ENCODE results near the gene SPRY1. TPM values are rescaled to one million over a fixed set of nuclear protein-coding genes. Genes with fewer than 3 reads are reported as not detected.

SPRY1 gene
- total and polyA plus RNA-seq, 2 of the 8 experiments (the other 6 are each of a cell fraction or from before 2014, with no cell fraction given), result 11.7 to 56.2 TPM

DNA sequence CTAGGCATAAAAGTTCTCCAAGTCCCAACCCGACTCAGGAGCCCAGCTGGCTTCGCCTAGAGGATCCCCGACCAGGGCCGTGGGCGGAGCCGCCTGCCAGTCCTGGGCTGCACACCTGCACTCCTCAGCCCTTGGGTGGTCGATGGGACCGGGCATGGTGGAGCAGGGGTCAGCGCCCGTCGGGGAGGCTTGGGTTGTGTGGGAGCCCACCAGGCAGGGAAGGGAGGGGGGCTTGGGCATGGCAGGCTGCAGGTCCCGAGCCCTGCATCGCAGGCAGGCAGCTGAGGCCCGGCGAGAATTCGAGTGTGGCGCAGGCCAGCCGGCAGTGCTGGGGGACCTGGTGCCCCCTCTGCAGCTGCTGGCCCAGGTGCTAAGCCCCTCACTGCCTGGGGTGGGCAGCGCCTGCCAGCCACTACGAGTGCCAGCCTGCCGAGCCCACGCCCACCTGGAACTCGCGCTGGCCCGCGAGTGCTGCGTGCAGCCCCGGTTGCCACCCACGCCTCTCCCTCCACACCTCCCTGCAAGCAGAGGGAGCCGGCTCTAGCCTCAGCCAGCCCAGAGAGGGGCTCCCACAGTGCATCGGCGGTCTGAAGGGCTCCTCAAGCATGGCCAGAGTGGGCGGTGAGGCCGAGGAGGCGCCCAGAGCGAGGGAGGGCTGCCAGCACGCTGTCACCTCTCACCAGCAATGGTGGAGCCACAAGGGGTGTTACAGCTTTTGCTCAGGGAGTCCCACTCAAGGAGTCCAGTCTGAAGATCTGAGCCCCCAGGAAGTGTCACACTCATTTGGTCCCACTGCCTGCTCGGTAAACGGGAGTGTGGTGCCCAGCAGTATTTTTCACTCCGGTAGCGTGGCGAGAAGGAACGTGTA lies 38.9 kb downstream of the SPRY1 start (continued):
- TF ChIP-seq, protein P1, sequence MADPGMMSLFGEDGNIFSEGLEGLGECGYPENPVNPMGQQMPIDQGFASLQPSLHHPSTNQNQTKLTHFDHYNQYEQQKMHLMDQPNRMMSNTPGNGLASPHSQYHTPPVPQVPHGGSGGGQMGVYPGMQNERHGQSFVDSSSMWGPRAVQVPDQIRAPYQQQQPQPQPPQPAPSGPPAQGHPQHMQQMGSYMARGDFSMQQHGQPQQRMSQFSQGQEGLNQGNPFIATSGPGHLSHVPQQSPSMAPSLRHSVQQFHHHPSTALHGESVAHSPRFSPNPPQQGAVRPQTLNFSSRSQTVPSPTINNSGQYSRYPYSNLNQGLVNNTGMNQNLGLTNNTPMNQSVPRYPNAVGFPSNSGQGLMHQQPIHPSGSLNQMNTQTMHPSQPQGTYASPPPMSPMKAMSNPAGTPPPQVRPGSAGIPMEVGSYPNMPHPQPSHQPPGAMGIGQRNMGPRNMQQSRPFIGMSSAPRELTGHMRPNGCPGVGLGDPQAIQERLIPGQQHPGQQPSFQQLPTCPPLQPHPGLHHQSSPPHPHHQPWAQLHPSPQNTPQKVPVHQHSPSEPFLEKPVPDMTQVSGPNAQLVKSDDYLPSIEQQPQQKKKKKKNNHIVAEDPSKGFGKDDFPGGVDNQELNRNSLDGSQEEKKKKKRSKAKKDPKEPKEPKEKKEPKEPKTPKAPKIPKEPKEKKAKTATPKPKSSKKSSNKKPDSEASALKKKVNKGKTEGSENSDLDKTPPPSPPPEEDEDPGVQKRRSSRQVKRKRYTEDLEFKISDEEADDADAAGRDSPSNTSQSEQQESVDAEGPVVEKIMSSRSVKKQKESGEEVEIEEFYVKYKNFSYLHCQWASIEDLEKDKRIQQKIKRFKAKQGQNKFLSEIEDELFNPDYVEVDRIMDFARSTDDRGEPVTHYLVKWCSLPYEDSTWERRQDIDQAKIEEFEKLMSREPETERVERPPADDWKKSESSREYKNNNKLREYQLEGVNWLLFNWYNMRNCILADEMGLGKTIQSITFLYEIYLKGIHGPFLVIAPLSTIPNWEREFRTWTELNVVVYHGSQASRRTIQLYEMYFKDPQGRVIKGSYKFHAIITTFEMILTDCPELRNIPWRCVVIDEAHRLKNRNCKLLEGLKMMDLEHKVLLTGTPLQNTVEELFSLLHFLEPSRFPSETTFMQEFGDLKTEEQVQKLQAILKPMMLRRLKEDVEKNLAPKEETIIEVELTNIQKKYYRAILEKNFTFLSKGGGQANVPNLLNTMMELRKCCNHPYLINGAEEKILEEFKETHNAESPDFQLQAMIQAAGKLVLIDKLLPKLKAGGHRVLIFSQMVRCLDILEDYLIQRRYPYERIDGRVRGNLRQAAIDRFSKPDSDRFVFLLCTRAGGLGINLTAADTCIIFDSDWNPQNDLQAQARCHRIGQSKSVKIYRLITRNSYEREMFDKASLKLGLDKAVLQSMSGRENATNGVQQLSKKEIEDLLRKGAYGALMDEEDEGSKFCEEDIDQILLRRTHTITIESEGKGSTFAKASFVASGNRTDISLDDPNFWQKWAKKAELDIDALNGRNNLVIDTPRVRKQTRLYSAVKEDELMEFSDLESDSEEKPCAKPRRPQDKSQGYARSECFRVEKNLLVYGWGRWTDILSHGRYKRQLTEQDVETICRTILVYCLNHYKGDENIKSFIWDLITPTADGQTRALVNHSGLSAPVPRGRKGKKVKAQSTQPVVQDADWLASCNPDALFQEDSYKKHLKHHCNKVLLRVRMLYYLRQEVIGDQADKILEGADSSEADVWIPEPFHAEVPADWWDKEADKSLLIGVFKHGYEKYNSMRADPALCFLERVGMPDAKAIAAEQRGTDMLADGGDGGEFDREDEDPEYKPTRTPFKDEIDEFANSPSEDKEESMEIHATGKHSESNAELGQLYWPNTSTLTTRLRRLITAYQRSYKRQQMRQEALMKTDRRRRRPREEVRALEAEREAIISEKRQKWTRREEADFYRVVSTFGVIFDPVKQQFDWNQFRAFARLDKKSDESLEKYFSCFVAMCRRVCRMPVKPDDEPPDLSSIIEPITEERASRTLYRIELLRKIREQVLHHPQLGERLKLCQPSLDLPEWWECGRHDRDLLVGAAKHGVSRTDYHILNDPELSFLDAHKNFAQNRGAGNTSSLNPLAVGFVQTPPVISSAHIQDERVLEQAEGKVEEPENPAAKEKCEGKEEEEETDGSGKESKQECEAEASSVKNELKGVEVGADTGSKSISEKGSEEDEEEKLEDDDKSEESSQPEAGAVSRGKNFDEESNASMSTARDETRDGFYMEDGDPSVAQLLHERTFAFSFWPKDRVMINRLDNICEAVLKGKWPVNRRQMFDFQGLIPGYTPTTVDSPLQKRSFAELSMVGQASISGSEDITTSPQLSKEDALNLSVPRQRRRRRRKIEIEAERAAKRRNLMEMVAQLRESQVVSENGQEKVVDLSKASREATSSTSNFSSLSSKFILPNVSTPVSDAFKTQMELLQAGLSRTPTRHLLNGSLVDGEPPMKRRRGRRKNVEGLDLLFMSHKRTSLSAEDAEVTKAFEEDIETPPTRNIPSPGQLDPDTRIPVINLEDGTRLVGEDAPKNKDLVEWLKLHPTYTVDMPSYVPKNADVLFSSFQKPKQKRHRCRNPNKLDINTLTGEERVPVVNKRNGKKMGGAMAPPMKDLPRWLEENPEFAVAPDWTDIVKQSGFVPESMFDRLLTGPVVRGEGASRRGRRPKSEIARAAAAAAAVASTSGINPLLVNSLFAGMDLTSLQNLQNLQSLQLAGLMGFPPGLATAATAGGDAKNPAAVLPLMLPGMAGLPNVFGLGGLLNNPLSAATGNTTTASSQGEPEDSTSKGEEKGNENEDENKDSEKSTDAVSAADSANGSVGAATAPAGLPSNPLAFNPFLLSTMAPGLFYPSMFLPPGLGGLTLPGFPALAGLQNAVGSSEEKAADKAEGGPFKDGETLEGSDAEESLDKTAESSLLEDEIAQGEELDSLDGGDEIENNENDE (IDR thresholded peaks at IDR 0.05; ENCODE audit: insufficient replicate concordance, low read length), result no peak
- TF ChIP-seq GABPA (IDR thresholded peaks at IDR 0.05; ENCODE audit: borderline replicate concordance, insufficient read depth, low read length) (no peak), TAF1 (IDR thresholded peaks at IDR 0.05; ENCODE audit: low read depth, low read length) (no peak), CBX8 (IDR thresholded peaks at IDR 0.05; ENCODE audit: borderline replicate concordance, low read depth, low read length) (no peak), NRF1 (IDR thresholded peaks at IDR 0.05; ENCODE audit: low read depth, low read length) (no peak), SAP30 (IDR thresholded peaks at IDR 0.05; ENCODE audit: insufficient read depth, insufficient replicate concordance, low read length) (no peak), JUN (IDR thresholded peaks at IDR 0.05; ENCODE audit: low read depth, low read length) (no peak), TEAD4 (IDR thresholded peaks at IDR 0.05; ENCODE audit: low read depth, low read length) (no peak), SIN3A (conservative IDR thresholded peaks at IDR 0.05 in 1 of 2, IDR thresholded peaks at IDR 0.05 in 1 of 2; ENCODE audit: low read depth in 1 of 2, low read length in 2 of 2) (no peak)
